ENCODE data around the gene L3MBTL1. TPM values are rescaled to one million over a fixed set of nuclear protein-coding genes. Genes with fewer than 3 reads are reported as not detected.

The L3MBTL1 gene
- total RNA-seq, 1 experiment from 2014 or later, result 21.6 TPM

GRCh38 chr20:43462660-43463526 lies 44.6 kb upstream of the L3MBTL1 start:
- Histone ChIP-seq H3K4me2 (ENCODE audit: low read length) (no peak overlapping the region), H3K9me2 (ENCODE audit: insufficient read depth) (no peaks in the 10 kb centered on the region)

More at GRCh38 chr20:43462660-43463526, 44.6 kb upstream of the L3MBTL1 start:
- ATAC-seq (no peak), DNase-seq (ENCODE audit: low read depth, low spot score) (no peak)
- H3K79me2 ChIP-seq (ENCODE audit: insufficient read depth, low read length), result peaks cover 79% of the 10 kb centered on the region
- no TSS peak for BruUV-seq (replicated peaks)
- H3K9ac ChIP-seq (ENCODE audit: low read length), result no peak overlapping the region
- H3K4me3 ChIP-seq (replicated peaks in 1 of 2; ENCODE audit: low read depth in 1 of 2, low read length in 2 of 2), result no peak overlapping the region
- ChIA-PET POLR2A (no interaction called here), RAD21 (ENCODE audit: low non-redundant PET in 1 of 2, low total read pairs in 2 of 2, uncharacterized antibody in 2 of 2, unreplicated experiment in 2 of 2) (no interaction called here), CTCF (no interaction called here)
- no peak overlapping the region for H3K27ac ChIP-seq (ENCODE audit: low read depth, low read length)
- H2AFZ ChIP-seq (ENCODE audit: low read depth, low read length, poor library complexity, severe bottlenecking), result no peak overlapping the region
- H3K27me3 ChIP-seq (ENCODE audit: insufficient read depth, low read length), result no peaks in the 10 kb centered on the region
- H3K4me1 ChIP-seq (ENCODE audit: control insufficient read depth in 1 of 2, insufficient read depth in 2 of 2, low read length in 2 of 2), result peaks cover 0 to 6% of the 10 kb centered on the region in 2 experiments; a peak in 3 of 4 replicates
- no peak for TF ChIP-seq JUND (IDR thresholded peaks at IDR 0.05)
- TF ChIP-seq CBX3 (IDR thresholded peaks at IDR 0.05; ENCODE audit: low read depth), result no peak
- TF ChIP-seq ZBTB33 (IDR thresholded peaks at IDR 0.05; ENCODE audit: extremely low read depth, insufficient replicate concordance, low read length), result no peak
- no peak for TF ChIP-seq CEBPB (IDR thresholded peaks at IDR 0.05; ENCODE audit: low read depth)
- no peak for TF ChIP-seq ELF1 (IDR thresholded peaks at IDR 0.05; ENCODE audit: borderline replicate concordance, low read depth)
- TF ChIP-seq YY1 (IDR thresholded peaks at IDR 0.05; ENCODE audit: extremely low read depth, insufficient replicate concordance, low read depth, low read length), result no peak
- no peak for TF ChIP-seq TCF7L2 (IDR thresholded peaks at IDR 0.05; ENCODE audit: borderline replicate concordance, extremely low read depth, insufficient read depth, insufficient read length)
- TF ChIP-seq ZFX (IDR thresholded peaks at IDR 0.05), result no peak
- TF ChIP-seq RAD21 (IDR thresholded peaks at IDR 0.05; ENCODE audit: low read depth), result no peak
- TF ChIP-seq MAX (IDR thresholded peaks at IDR 0.05), result no peak
- no peak for TF ChIP-seq EZH2 (IDR thresholded peaks at IDR 0.05)
- no peak for TF ChIP-seq SRF (IDR thresholded peaks at IDR 0.05; ENCODE audit: low read depth)
- TF ChIP-seq ATF3 (IDR thresholded peaks at IDR 0.05), result no peak
- TF ChIP-seq REST (IDR thresholded peaks at IDR 0.05; ENCODE audit: low read depth), result no peak
- TF ChIP-seq CTCF (IDR thresholded peaks at IDR 0.05 in 2 of 3, conservative IDR thresholded peaks at IDR 0.05 in 1 of 3; ENCODE audit: borderline replicate concordance in 1 of 3, insufficient read depth in 1 of 3, low read depth in 2 of 3, low read length in 2 of 3), result no peak
- TF ChIP-seq EGR1 (IDR thresholded peaks at IDR 0.05; ENCODE audit: low read depth), result no peak
- TF ChIP-seq EZH2phosphoT487 (IDR thresholded peaks at IDR 0.05; ENCODE audit: borderline replicate concordance), result no peak
- H3K36me3 ChIP-seq (ENCODE audit: control insufficient read depth in 1 of 2, insufficient read depth in 2 of 2, low read length in 2 of 2), result peaks cover 58 to 62% of the 10 kb centered on the region in 2 experiments
- intact Hi-C loops (cut with micrococcal nuclease), result no loop called here
- peaks cover 45% of the 10 kb centered on the region for H4K20me1 ChIP-seq (ENCODE audit: insufficient read depth)
- H3K9me3 ChIP-seq (ENCODE audit: control insufficient read depth in 1 of 2, insufficient read depth in 1 of 2, low read depth in 1 of 2, low read length in 2 of 2), result no peaks in the 10 kb centered on the region

Measured in HCT116 (cell line).